GM18907 (cell line): ENCODE data around the gene AHDC1.

Experiments used
- ATAC-seq: cut with Tn5 transposase; IDR thresholded peaks from one replicate; pipeline ENCODE4 v1.9.1; 2021; ENCODE audit warnings: mild to moderate bottlenecking, moderate library complexity; ENCODE audit not compliant: unreplicated experiment

The AHDC1 gene

GRCh38 chr1:27536767-27537166 is 67.2 kb downstream of the AHDC1 start:
- ATAC-seq: no peak

GRCh38 chr1:27536010-27536757 is 67.8 kb downstream of the AHDC1 start:
- no peak for ATAC-seq

GRCh38 chr1:27535386-27535785 is 68.6 kb downstream of the AHDC1 start:
- no peak for ATAC-seq

- no peak for ATAC-seq
Measured at GRCh38 chr1:27531959-27532685, 71.8 kb downstream of the AHDC1 start.

GRCh38 chr1:27530192-27530591 is 73.8 kb downstream of the AHDC1 start:
- no peak for ATAC-seq

GRCh38 chr1:27529704-27530018 is 74.3 kb downstream of the AHDC1 start:
- no peak for ATAC-seq

- ATAC-seq: no peak
Measured at GRCh38 chr1:27528818-27529703, 74.9 kb downstream of the AHDC1 start.

- peak; percentile 45 for ATAC-seq
Measured at GRCh38 chr1:27527890-27528817, 75.8 kb downstream of the AHDC1 start.

GRCh38 chr1:27527223-27527889 is 76.6 kb downstream of the AHDC1 start:
- ATAC-seq: no peak

- no peak for ATAC-seq
Measured at GRCh38 chr1:27526569-27527222, 77.2 kb downstream of the AHDC1 start.

GRCh38 chr1:27525296-27526272 is 78.4 kb downstream of the AHDC1 start:
- peak; percentile 49 for ATAC-seq

GRCh38 chr1:27523337-27524020 is 80.5 kb downstream of the AHDC1 start:
- no peak for ATAC-seq

- ATAC-seq: no peak
Measured at GRCh38 chr1:27522432-27523336, 81.3 kb downstream of the AHDC1 start.

GRCh38 chr1:27521861-27522431 is 82.0 kb downstream of the AHDC1 start:
- ATAC-seq: no peak

GRCh38 chr1:27521336-27521831 is 82.6 kb downstream of the AHDC1 start:
- ATAC-seq: no peak

- ATAC-seq: no peak
Measured at GRCh38 chr1:27520651-27521050, 83.3 kb downstream of the AHDC1 start.
